Adrenal gland (tissue), 12 donors: ENCODE measurements around the gene SOCS6. TPM values are rescaled to one million over a fixed set of nuclear protein-coding genes. Genes with fewer than 3 reads are reported as not detected.

Source experiments
- DNase-seq, 7 donors: peaks; one replicate each; pipeline ENCODE4 v3.0.0-alpha.2; 2019 to 2020
- H3K27ac ChIP-seq, 5 donors: fragments of 200-600 bp; sonication (generic) in 4 of 5; 1 replicate in 3 of 5; 2 replicates in 2 of 5; pipeline versions ENCODE4 v1.5.1 to v1.8.0; 2016 to 2020; ENCODE audit warnings: mild to moderate bottlenecking in 1 of 5
- H3K27me3 ChIP-seq: fragments of 200-600 bp; 2 replicates; pipeline ENCODE4 v1.8.0; 2021
- H3K36me3 ChIP-seq, 2 donors: fragments of 200-600 bp; replicated peaks in 1 of 2; 1 replicate in 1 of 2; 2 replicates in 1 of 2; pipeline versions ENCODE4 v1.5.1 to v1.8.0; 2018 to 2022
- H3K4me1 ChIP-seq, 2 donors: fragments of 200-600 bp; replicated peaks in 1 of 2; 1 replicate in 1 of 2; 2 replicates in 1 of 2; pipeline versions ENCODE4 v1.5.1 to v1.8.0; 2018 to 2021
- H3K4me3 ChIP-seq, 4 donors: fragments of 200-600 bp; sonication (generic) in 3 of 4; one replicate each; pipeline ENCODE4 v1.5.1; 2016 to 2018
- H3K9me3 ChIP-seq, 3 donors: fragments of 200-600 bp; sonication (generic) in 1 of 3; replicated peaks in 1 of 3; 1 replicate in 2 of 3; 2 replicates in 1 of 3; pipeline versions ENCODE4 v1.5.1 to v1.8.0; 2016 to 2021
- POLR2A ChIP-seq, 2 donors: fragments of 450-650 bp; IDR thresholded peaks; one replicate each; pipeline ENCODE4 v1.6.1; 2017; ENCODE audit warnings: antibody characterized with exemption in 2 of 2, mild to moderate bottlenecking in 2 of 2, moderate library complexity in 1 of 2
- WGBS, 4 donors: extraction: QIAGEN DNeasy Blood & Tissue Kit in 2 of 4; methylation state at CpG; one replicate each; pipeline versions ENCODE4 v1.1.5 to v1.1.7; 2013 to 2017; 5-methylcytosine and 5-hydroxymethylcytosine counted together
- intact Hi-C, 2 donors: fragments of 100-400 bp; cut with DNase I; formaldehyde crosslinking; loops; one replicate each; pipeline versions ENCODE4 v1.14.1 to v1.15.0; 2022 to 2023
- polyA plus RNA-seq, 3 donors: library from polyadenylated mRNA; stranded (reverse); fragments of 200-250 nt in 2 of 3; fragments of 350-450 nt in 1 of 3; fragmentation: Illumina TruSeq in 1 of 3; extraction: RNeasy Lipid Tissue Mini Kit (QIAGEN cat#74804) in 1 of 3; gene quantifications; one replicate each; pipeline ENCODE4 v1.2.3, GENCODE V29; 2013 to 2014
- total RNA-seq, 9 donors: library from RNA; depleted of rRNA in 4 of 9; stranded (reverse); fragments of >200 nt in 4 of 9; fragments of 120-200 nt in 1 of 9; fragmentation: NEBNext Ultra II Directional in 1 of 9; extraction: Animal tissue kit (Norgen Biotek cat#: 25700) in 1 of 9; gene quantifications; one replicate each; pipeline versions ENCODE4 v1.1.0 to v1.2.4, GENCODE V29; 2013 to 2023
- TF ChIP-seq, protein P1 (sequence below), 6 experiments: fragments of 450-650 bp in 4 of 6; fragments of 200-600 bp in 2 of 6; sonication (generic) in 1 of 6; IDR thresholded peaks; 1 replicate in 5 of 6; 2 replicates in 1 of 6; pipeline versions ENCODE4 v1.5.1 to v1.8.0; 2016 to 2021; ENCODE audit warnings: antibody characterized with exemption in 6 of 6, mild to moderate bottlenecking in 2 of 6, moderate library complexity in 1 of 6
- donor health status: healthy with polysubstance abuse.
- donor health status: Bipolar disorder and iron deficiency.
- donor health status: DM: yes; HTN: yes; CAD: no.
- donor health status: DM: no; HTN: no; CAD: no.
- donor health status: DM: no; HTN: no; CAD: no.
- donor health status: DM: yes; HTN: yes; CAD: no.

The SOCS6 gene
- total and polyA plus RNA-seq, 12 donors, result 4.3 to 25.5 (median 17.4) TPM

DNA sequence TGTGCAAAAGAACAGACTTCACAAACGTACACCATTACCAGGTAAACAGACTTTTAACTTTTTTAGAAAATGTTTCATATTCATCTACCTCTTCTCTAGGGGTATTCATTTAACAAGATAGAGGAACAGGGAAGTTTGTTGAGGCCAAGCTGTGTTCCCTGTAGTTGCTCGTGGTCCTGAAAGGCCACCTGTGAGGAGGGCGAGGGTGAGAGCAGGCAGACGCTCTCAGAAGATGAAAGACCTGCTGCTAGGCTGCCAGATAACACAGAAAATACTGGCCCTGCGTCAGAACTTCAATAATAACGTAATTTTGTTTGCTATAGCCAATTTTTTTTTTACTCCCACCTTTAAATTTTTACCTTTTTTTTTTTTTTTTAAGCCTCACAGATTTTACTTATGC is 42.0 kb downstream of the SOCS6 start:
- Histone ChIP-seq H3K27ac (no peak overlapping the region), H3K4me3 (no peak overlapping the region), H3K27me3 (no peaks in the 10 kb centered on the region), H3K4me1 (peaks cover 5 to 14% of the 10 kb centered on the region in 2 donors), H3K9me3 (peaks cover 0 to 6% (median 0%) of the 10 kb centered on the region in 3 donors), H3K36me3 (no peaks in the 10 kb centered on the region)
- intact Hi-C loops, result no loop called here
- DNase-seq, result no peak
- 79 to 90% (median 86%) methylated on average over 6 of the region's 6 CpGs for WGBS, 4 donors
- no peak for TF ChIP-seq POLR2A (IDR thresholded peaks at IDR 0.05)
- TF ChIP-seq, protein P1, sequence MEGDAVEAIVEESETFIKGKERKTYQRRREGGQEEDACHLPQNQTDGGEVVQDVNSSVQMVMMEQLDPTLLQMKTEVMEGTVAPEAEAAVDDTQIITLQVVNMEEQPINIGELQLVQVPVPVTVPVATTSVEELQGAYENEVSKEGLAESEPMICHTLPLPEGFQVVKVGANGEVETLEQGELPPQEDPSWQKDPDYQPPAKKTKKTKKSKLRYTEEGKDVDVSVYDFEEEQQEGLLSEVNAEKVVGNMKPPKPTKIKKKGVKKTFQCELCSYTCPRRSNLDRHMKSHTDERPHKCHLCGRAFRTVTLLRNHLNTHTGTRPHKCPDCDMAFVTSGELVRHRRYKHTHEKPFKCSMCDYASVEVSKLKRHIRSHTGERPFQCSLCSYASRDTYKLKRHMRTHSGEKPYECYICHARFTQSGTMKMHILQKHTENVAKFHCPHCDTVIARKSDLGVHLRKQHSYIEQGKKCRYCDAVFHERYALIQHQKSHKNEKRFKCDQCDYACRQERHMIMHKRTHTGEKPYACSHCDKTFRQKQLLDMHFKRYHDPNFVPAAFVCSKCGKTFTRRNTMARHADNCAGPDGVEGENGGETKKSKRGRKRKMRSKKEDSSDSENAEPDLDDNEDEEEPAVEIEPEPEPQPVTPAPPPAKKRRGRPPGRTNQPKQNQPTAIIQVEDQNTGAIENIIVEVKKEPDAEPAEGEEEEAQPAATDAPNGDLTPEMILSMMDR (IDR thresholded peaks at IDR 0.05), result no peak

DNA sequence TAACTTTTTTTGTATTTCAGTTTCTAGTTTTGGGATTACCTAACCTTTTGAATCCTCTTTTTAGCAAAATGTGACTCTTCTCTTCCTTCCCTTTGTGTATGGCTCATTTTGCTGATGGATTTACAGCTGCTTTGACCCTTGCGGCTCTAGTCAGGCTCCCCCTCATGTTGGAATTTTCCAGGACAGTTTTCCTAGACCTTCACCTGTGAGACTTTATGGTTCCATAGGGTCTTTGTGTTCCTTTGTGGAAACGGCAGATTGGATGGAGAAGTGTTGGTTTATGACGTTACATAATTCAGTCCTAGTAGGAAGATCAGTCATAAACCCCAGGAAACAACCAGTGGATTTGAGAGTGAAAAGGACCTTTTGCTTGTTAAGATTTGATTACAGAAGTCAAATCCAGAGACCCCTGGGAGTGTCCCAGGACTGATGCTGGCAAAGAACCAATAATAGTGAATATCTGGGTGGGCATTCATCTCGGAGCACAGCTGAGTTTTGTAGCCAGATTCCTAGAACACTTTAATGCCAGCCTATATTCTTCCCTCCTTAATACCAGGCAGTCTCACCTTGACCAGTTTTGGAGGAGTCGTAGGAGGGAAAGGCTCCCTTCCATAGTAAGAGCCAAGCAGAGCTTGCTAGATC is 42.7 kb downstream of the SOCS6 start:
- no peak for DNase-seq
- Histone ChIP-seq H3K27me3 (no peaks in the 10 kb centered on the region), H3K4me1 (peaks cover 5 to 14% of the 10 kb centered on the region in 2 donors), H3K27ac (no peak overlapping the region), H3K9me3 (peaks cover 0 to 6% (median 0%) of the 10 kb centered on the region in 3 donors), H3K4me3 (no peak overlapping the region), H3K36me3 (no peaks in the 10 kb centered on the region)
- 79 to 92% (median 89%) methylated on average over 5 of the region's 5 CpGs for WGBS, 4 donors
- TF ChIP-seq, protein P1 (IDR thresholded peaks at IDR 0.05), result no peak
- TF ChIP-seq POLR2A (IDR thresholded peaks at IDR 0.05), result no peak
- intact Hi-C loops, result no loop called here

GRCh38 chr18:70332694-70333093 is 43.8 kb downstream of the SOCS6 start:
- 88 to 100% (median 100%) methylated on average over 1 of the region's 1 CpG for WGBS, 4 donors
- intact Hi-C loops, result no loop called here
- no peak overlapping the region for H3K27ac ChIP-seq

DNA sequence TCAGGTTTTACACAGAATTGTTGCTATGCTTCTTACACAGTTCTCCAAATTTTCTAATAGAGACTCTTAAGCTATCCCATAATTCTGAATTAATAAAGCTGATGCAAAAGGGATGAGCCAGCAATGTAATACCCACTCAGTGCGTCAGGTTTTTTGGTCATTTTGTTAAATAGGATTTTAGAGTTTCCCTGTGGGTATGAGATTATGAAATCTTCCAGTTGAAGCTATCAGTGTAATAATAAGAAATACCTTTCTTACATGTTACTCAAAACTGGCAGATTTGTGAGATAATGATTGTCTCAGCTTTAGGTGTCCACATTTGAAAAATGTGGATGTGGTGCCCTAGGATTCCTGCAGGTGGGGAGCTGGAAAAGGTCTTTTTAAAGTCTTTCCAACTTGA is 44.5 kb downstream of the SOCS6 start:
- intact Hi-C loops, result no loop called here
- peaks cover 9 to 20% of the 10 kb centered on the region in 2 donors for H3K4me1 ChIP-seq
- WGBS, 4 donors, result 98 to 100% (median 100%) methylated on average over 1 of the region's 1 CpG
- H3K9me3 ChIP-seq, result peaks cover 0 to 6% (median 0%) of the 10 kb centered on the region in 3 donors
- H3K36me3 ChIP-seq, result no peaks in the 10 kb centered on the region
- H3K27me3 ChIP-seq, result no peaks in the 10 kb centered on the region
- no peak for TF ChIP-seq POLR2A (IDR thresholded peaks at IDR 0.05)
- TF ChIP-seq, protein P1 (IDR thresholded peaks at IDR 0.05), result no peak
- H3K4me3 ChIP-seq, result no peak overlapping the region
- no peak for DNase-seq
- H3K27ac ChIP-seq, result no peak overlapping the region

More at GRCh38 chr18:70332694-70333093, 43.8 kb downstream of the SOCS6 start:
- peaks cover 0 to 6% (median 0%) of the 10 kb centered on the region in 3 donors for H3K9me3 ChIP-seq
- H3K36me3 ChIP-seq, result no peaks in the 10 kb centered on the region
- H3K27me3 ChIP-seq, result no peaks in the 10 kb centered on the region
- no peak for DNase-seq
- no peak overlapping the region for H3K4me3 ChIP-seq
- TF ChIP-seq POLR2A (IDR thresholded peaks at IDR 0.05), result no peak
- TF ChIP-seq, protein P1 (IDR thresholded peaks at IDR 0.05), result no peak
- H3K4me1 ChIP-seq, result peaks cover 9 to 22% of the 10 kb centered on the region in 2 donors
